H9 (cell line): Measurements from ENCODE around the gene GATA3. TPM values are rescaled to one million over a fixed set of nuclear protein-coding genes. Genes with fewer than 3 reads are reported as not detected.

Experiments used
- DNase-seq: peaks from one replicate; pipeline ENCODE4 v3.0.0-alpha.2; 2017
- H2AFZ ChIP-seq: one replicate; pipeline ENCODE4 v1.6.1; 2013; ENCODE audit warnings: mild to moderate bottlenecking, low read length, control low read depth, moderate library complexity
- H2AK5ac ChIP-seq: 2 replicates; pipeline ENCODE4 v1.6.1; 2013; ENCODE audit warnings: low read length, control low read depth, mixed read lengths; ENCODE audit not compliant: insufficient read length
- H2BK120ac ChIP-seq: one replicate; pipeline ENCODE4 v1.6.1; 2013; ENCODE audit warnings: low read depth, mild to moderate bottlenecking, low read length, control low read depth, inconsistent platforms; ENCODE audit not compliant: poor library complexity, severe bottlenecking
- H2BK12ac ChIP-seq: 2 replicates; pipeline ENCODE4 v1.6.1; 2013; ENCODE audit warnings: low read length, control low read depth, mixed read lengths, low read depth; ENCODE audit not compliant: insufficient read length
- H2BK15ac ChIP-seq: 2 replicates; pipeline ENCODE4 v1.6.1; 2013; ENCODE audit warnings: low read depth, low read length, control low read depth
- H2BK20ac ChIP-seq: one replicate; pipeline ENCODE4 v1.6.1; 2013; ENCODE audit warnings: low read depth, mild to moderate bottlenecking, low read length, control low read depth, inconsistent platforms; ENCODE audit not compliant: poor library complexity, severe bottlenecking
- H2BK5ac ChIP-seq: 2 replicates; pipeline ENCODE4 v1.6.1; 2013; ENCODE audit warnings: low read length, control low read depth, mixed read lengths; ENCODE audit not compliant: insufficient read length
- H3K14ac ChIP-seq: 2 replicates; pipeline ENCODE4 v1.6.1; 2013; ENCODE audit warnings: low read length, control low read depth; ENCODE audit not compliant: insufficient read depth
- H3K18ac ChIP-seq: 2 replicates; pipeline ENCODE4 v1.6.1; 2013; ENCODE audit warnings: low read depth, mild to moderate bottlenecking, mixed read lengths, low read length, control low read depth; ENCODE audit not compliant: insufficient read length
- H3K23ac ChIP-seq: 2 replicates; pipeline ENCODE4 v1.6.1; 2013; ENCODE audit warnings: low read length, control low read depth, mixed read lengths, low read depth; ENCODE audit not compliant: insufficient read length
- H3K23me2 ChIP-seq: 2 replicates; pipeline ENCODE4 v1.6.1; 2013; ENCODE audit warnings: low read depth, mild to moderate bottlenecking, mixed read lengths, low read length, control low read depth; ENCODE audit not compliant: insufficient read length, poor library complexity, severe bottlenecking
- H3K27ac ChIP-seq: 2 replicates; pipeline ENCODE4 v1.5.1; 2013; ENCODE audit warnings: low read length, control low read depth, mixed read lengths, low read depth; ENCODE audit not compliant: insufficient read length
- H3K27me3 ChIP-seq: 2 replicates; pipeline ENCODE4 v1.6.1; 2013; ENCODE audit warnings: low read length, control low read depth, inconsistent platforms; ENCODE audit not compliant: insufficient read depth
- H3K4ac ChIP-seq: 2 replicates; pipeline ENCODE4 v1.6.1; 2013; ENCODE audit warnings: low read depth, mild to moderate bottlenecking, control low read depth, inconsistent platforms, low read length, moderate library complexity
- H3K4me1 ChIP-seq: 2 replicates; pipeline ENCODE4 v1.6.1; 2013; ENCODE audit warnings: low read length, control low read depth, inconsistent platforms; ENCODE audit not compliant: insufficient read depth
- H3K4me2 ChIP-seq: 2 replicates; pipeline ENCODE4 v1.6.1; 2013; ENCODE audit warnings: low read length, control low read depth, mixed read lengths; ENCODE audit not compliant: insufficient read length, insufficient read depth
- H3K56ac ChIP-seq: 2 replicates; pipeline ENCODE4 v1.6.1; 2013; ENCODE audit warnings: low read depth, mild to moderate bottlenecking, mixed read lengths, low read length, control low read depth; ENCODE audit not compliant: insufficient read length
- H3K79me1 ChIP-seq: 2 replicates; pipeline ENCODE4 v1.6.1; 2013; ENCODE audit warnings: low read depth, mild to moderate bottlenecking, moderate library complexity, low read length, control low read depth, inconsistent platforms; ENCODE audit not compliant: insufficient read depth, poor library complexity, severe bottlenecking
- H3K79me2 ChIP-seq: 2 replicates; pipeline ENCODE4 v1.6.1; 2013; ENCODE audit warnings: low read length, control low read depth, inconsistent platforms; ENCODE audit not compliant: insufficient read depth
- H3K9ac ChIP-seq: 2 replicates; pipeline ENCODE4 v1.6.1; 2013; ENCODE audit warnings: low read length, control low read depth, mixed read lengths; ENCODE audit not compliant: insufficient read length; ENCODE audit errors: extremely low read depth
- H3K9me3 ChIP-seq: one replicate; pipeline ENCODE4 v1.6.1; 2013; ENCODE audit warnings: low read depth, low read length, inconsistent platforms; ENCODE audit not compliant: control insufficient read depth
- H3T11ph ChIP-seq: one replicate; pipeline ENCODE4 v1.6.1; 2013; ENCODE audit warnings: mild to moderate bottlenecking, low read length, control low read depth, inconsistent platforms
- H4K20me1 ChIP-seq: one replicate; pipeline ENCODE4 v1.6.1; 2013; ENCODE audit not compliant: control insufficient read depth, insufficient read length, insufficient read depth
- H4K5ac ChIP-seq: 2 replicates; pipeline ENCODE4 v1.6.1; 2013; ENCODE audit warnings: low read depth, mild to moderate bottlenecking, mixed read lengths, low read length, control low read depth; ENCODE audit not compliant: insufficient read length
- H4K8ac ChIP-seq: replicated peaks from 2 replicates; pipeline ENCODE4 v1.6.1; 2013; ENCODE audit warnings: low read length, control low read depth, mixed read lengths, low read depth; ENCODE audit not compliant: insufficient read length
- H4K91ac ChIP-seq: 2 replicates; pipeline ENCODE4 v1.6.1; 2013; ENCODE audit warnings: low read depth, mild to moderate bottlenecking, moderate library complexity, mixed read lengths, low read length, control low read depth; ENCODE audit not compliant: insufficient read length
- H3K27ac Mint-ChIP-seq, 3 experiments: 2 replicates in 2 of 3; 3 replicates in 1 of 3; pipeline ENCODE4 v1.8.0; 2020 to 2021; ENCODE audit warnings: mixed read lengths in 3 of 3, mild to moderate bottlenecking in 1 of 3, moderate library complexity in 1 of 3
- H3K27me3 Mint-ChIP-seq: 2 replicates; pipeline ENCODE4 v1.8.0; 2021; ENCODE audit warnings: low read depth, mild to moderate bottlenecking, moderate library complexity, mixed read lengths
- H3K36me3 Mint-ChIP-seq, 3 experiments: 2 replicates in 2 of 3; 3 replicates in 1 of 3; pipeline ENCODE4 v1.8.0; 2020 to 2021; ENCODE audit warnings: low read depth in 3 of 3, mixed read lengths in 3 of 3; ENCODE audit not compliant: insufficient read depth in 1 of 3
- H3K4me1 Mint-ChIP-seq, 2 experiments: 2 replicates each; pipeline ENCODE4 v1.8.0; 2020; ENCODE audit warnings: mixed read lengths in 2 of 2
- H3K4me3 Mint-ChIP-seq, 2 experiments: 2 replicates in 1 of 2; 3 replicates in 1 of 2; pipeline ENCODE4 v1.8.0; 2020 to 2021; ENCODE audit warnings: mild to moderate bottlenecking in 2 of 2, mixed read lengths in 2 of 2, moderate library complexity in 1 of 2
- H3K9me3 Mint-ChIP-seq, 2 experiments: 2 replicates in 1 of 2; 3 replicates in 1 of 2; pipeline ENCODE4 v1.8.0; 2020; ENCODE audit warnings: mild to moderate bottlenecking in 2 of 2, mixed read lengths in 2 of 2, moderate library complexity in 1 of 2
- WGBS: extraction: QIAGEN DNeasy Blood & Tissue Kit; methylation state at CpG from one replicate; pipeline ENCODE4 v1.1.7; 2013; ENCODE audit warnings: missing lambda C conversion rate, low lambda C conversion rate, mixed read lengths; ENCODE audit not compliant: insufficient read length; ENCODE audit errors: extremely low coverage; 5-methylcytosine and 5-hydroxymethylcytosine counted together
- total RNA-seq: library from RNA; stranded (reverse); gene quantifications from 2 replicates; pipeline ENCODE4 v1.2.1, GENCODE V29; 2021
- TF ChIP-seq, protein P1 (sequence below): fragments of 200-600 bp; sonication (generic); conservative IDR thresholded peaks from 3 replicates; pipeline ENCODE4 v1.8.0; 2021; ENCODE audit warnings: antibody characterized with exemption, mild to moderate bottlenecking

GATA3 gene
- total RNA-seq, 1 experiment from 2014 or later, result 0.31 TPM

DNA sequence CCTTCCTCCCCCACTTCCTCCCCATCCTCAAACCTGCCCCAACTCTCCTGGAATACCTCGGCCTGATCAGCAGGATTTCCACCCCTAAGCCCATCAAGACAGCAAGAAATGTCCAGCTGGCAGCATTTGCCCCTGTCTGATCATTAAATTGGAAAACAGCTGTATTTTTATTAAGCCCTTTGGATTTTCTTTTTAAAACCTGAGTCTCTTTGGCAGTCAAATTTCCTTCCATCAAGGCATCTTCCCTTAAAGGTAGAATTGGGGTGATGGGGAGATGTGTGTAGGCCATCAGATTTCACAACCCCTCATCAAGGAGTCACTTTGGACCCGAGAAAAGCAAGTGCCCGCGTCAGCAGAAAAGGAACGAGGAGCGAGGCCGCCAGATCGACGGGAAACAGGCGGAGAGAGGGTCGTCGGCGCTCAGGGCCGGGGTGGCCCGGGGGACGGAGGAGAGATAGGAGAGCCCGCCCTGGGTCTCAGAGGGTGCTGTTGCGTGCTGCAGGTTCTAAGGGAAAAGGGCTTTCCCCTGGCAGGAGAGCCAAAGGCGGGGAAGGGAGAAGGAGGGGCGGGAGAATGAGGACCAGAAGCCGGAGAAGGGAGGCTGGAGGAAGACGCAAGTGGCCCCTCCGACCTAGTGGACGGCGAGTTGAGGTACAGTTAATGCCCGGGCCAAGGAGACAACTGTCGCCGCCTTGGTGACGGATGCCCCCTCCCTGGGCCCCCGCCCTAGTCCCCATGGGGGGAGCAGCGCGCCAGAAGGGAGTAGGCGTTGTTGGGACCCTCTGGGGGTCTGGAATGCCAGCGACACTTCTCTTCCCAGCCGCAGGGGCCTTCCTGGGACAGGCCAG lies 11.5 kb upstream of the GATA3 start:
- Mint-ChIP-seq H3K4me1 (peaks cover 38 to 74% of the 10 kb centered on the region in 2 experiments), H3K4me3 (peak overlapping the region in 1 of 2 experiments; percentile 60; a peak in 4 of 5 replicates), H3K36me3 (no peaks in the 10 kb centered on the region; a peak in 1 of 7 replicates), H3K9me3 (peaks cover 0 to 25% of the 10 kb centered on the region in 2 experiments; a peak in 4 of 5 replicates), H3K27me3 (peaks cover 100% of the 10 kb centered on the region), H3K27ac (no peak overlapping the region)
- H2AK5ac ChIP-seq, result no peak overlapping the region
- H3K14ac ChIP-seq, result no peak overlapping the region
- no peak overlapping the region for H2BK5ac ChIP-seq
- H3K27me3 ChIP-seq, result peaks cover 100% of the 10 kb centered on the region
- H3K23ac ChIP-seq, result no peak overlapping the region
- no peak overlapping the region for H2BK20ac ChIP-seq
- H2BK15ac ChIP-seq, result no peak overlapping the region
- no peaks in the 10 kb centered on the region for H3K79me2 ChIP-seq
- WGBS, result no CpG with 5 or more reads among the region's 35 CpGs
- no peak overlapping the region for H4K8ac ChIP-seq
- H3K9me3 ChIP-seq, result no peaks in the 10 kb centered on the region
- TF ChIP-seq, protein P1, sequence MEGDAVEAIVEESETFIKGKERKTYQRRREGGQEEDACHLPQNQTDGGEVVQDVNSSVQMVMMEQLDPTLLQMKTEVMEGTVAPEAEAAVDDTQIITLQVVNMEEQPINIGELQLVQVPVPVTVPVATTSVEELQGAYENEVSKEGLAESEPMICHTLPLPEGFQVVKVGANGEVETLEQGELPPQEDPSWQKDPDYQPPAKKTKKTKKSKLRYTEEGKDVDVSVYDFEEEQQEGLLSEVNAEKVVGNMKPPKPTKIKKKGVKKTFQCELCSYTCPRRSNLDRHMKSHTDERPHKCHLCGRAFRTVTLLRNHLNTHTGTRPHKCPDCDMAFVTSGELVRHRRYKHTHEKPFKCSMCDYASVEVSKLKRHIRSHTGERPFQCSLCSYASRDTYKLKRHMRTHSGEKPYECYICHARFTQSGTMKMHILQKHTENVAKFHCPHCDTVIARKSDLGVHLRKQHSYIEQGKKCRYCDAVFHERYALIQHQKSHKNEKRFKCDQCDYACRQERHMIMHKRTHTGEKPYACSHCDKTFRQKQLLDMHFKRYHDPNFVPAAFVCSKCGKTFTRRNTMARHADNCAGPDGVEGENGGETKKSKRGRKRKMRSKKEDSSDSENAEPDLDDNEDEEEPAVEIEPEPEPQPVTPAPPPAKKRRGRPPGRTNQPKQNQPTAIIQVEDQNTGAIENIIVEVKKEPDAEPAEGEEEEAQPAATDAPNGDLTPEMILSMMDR, result no peak
- H3K9ac ChIP-seq, result no peak overlapping the region
- H3K27ac ChIP-seq, result no peak overlapping the region
- no peak overlapping the region for H3K18ac ChIP-seq
- DNase-seq, result peak; percentile 49
- H2BK12ac ChIP-seq, result no peak overlapping the region
- H3K4me1 ChIP-seq, result peaks cover 1% of the 10 kb centered on the region; the same call in 1 of the 2 replicates
- no peak overlapping the region for H3T11ph ChIP-seq
- H3K79me1 ChIP-seq, result no peaks in the 10 kb centered on the region
- no peaks in the 10 kb centered on the region for H3K23me2 ChIP-seq
- H2BK120ac ChIP-seq, result no peak overlapping the region
- no peak overlapping the region for H4K91ac ChIP-seq
- H2AFZ ChIP-seq, result no peak overlapping the region
- no peak overlapping the region for H3K56ac ChIP-seq
- peak overlapping the region; percentile 3 for H3K4me2 ChIP-seq
- H4K5ac ChIP-seq, result no peak overlapping the region
- no peak overlapping the region for H3K4ac ChIP-seq
- no peaks in the 10 kb centered on the region for H4K20me1 ChIP-seq
